K562 (cell line): Measurements from ENCODE around the gene DNAJC13.

ENCODE experiments used
- POLR2AphosphoS2 ChIP-seq: IDR thresholded peaks from 2 replicates; pipeline ENCODE4 v1.6.1; 2012; ENCODE audit warnings: low read length, improper control_type of control experiment
- POLR2H ChIP-seq: IDR thresholded peaks from 2 replicates; pipeline ENCODE4 v1.6.1; 2016; ENCODE audit warnings: missing genetic modification characterization, low read depth, mild to moderate bottlenecking, control low read depth, missing compliant biosample characterization, moderate library complexity
- RBM39 ChIP-seq: fragments of 200-400 bp; formaldehyde crosslinking; optimal IDR thresholded peaks from 2 replicates; pipeline ENCODE3; 2018; ENCODE audit warnings: low read depth, low read length
- ZNF124 ChIP-seq: sonication (generic); formaldehyde crosslinking; IDR thresholded peaks from 2 replicates; pipeline ENCODE4 v1.8.1; 2022; ENCODE audit warnings: missing genetic modification reagents
- ZNF707 ChIP-seq: fragments of 250-450 bp; sonication (Bioruptor Pico); conservative IDR thresholded peaks from 2 replicates; pipeline ENCODE4 v1.8.0; 2022; ENCODE audit warnings: inconsistent platforms, mild to moderate bottlenecking, moderate library complexity

GRCh38 chr3:132461544-132461943 is 44.2 kb downstream of the DNAJC13 start:
- TF ChIP-seq POLR2AphosphoS2 = no peak
- TF ChIP-seq POLR2H = no peak
- TF ChIP-seq ZNF707 (CRISPR knock-in tag) = no peak
- TF ChIP-seq RBM39 = no peak
- TF ChIP-seq ZNF124 (CRISPR knock-in tag) = no peak
